Measurements from ENCODE around the gene PCP4. TPM values are rescaled to one million over a fixed set of nuclear protein-coding genes. Genes with fewer than 3 reads are reported as not detected.

Gene PCP4
- total RNA-seq, 2 experiments from 2014 or later, result not detected

GRCh38 chr21:39971956-39972355, 104.7 kb downstream of the PCP4 start:
- CTCF ChIA-PET (ENCODE audit: unreplicated experiment), result no interaction called here
- no peak overlapping the region for H3K4me3 ChIP-seq (ENCODE audit: low read depth, low read length, poor library complexity, severe bottlenecking)
- no peaks in the 10 kb centered on the region for H3K4me1 ChIP-seq (ENCODE audit: insufficient read depth, low read length, poor library complexity, severe bottlenecking)
- no peaks in the 10 kb centered on the region for H3K36me3 ChIP-seq (ENCODE audit: insufficient read depth, low read length)
- H2AFZ ChIP-seq (ENCODE audit: low read length), result no peak overlapping the region
- POLR2A ChIA-PET, result no interaction called here
- no peak overlapping the region for H3K4me2 ChIP-seq (ENCODE audit: low read length)
- no peaks in the 10 kb centered on the region for H4K20me1 ChIP-seq (ENCODE audit: insufficient read depth, low read length)
- no peaks in the 10 kb centered on the region for H3K79me2 ChIP-seq (ENCODE audit: insufficient read depth, low read depth, low read length)
- no peak for DNase-seq (ENCODE audit: low spot score)
- no peaks in the 10 kb centered on the region for H3K9me2 ChIP-seq (ENCODE audit: insufficient read depth, low read length)
- TF ChIP-seq EZH2phosphoT487 (IDR thresholded peaks at IDR 0.05; ENCODE audit: borderline replicate concordance, low read depth, low read length), result no peak
- TF ChIP-seq CTCF (conservative IDR thresholded peaks at IDR 0.05; ENCODE audit: low read length), result no peak
- no TSS peak for BruUV-seq (replicated peaks)
- intact Hi-C loops (cut with micrococcal nuclease; ENCODE audit: unreplicated experiment), result no loop called here
- H3K27ac ChIP-seq (ENCODE audit: low read depth, low read length, poor library complexity, severe bottlenecking), result no peak overlapping the region
- no peaks in the 10 kb centered on the region for H3K9me3 ChIP-seq (ENCODE audit: low read length)

- BruUV-seq (replicated peaks), result no TSS peak
Measured at GRCh38 chr21:39972471-39972870, 105.2 kb downstream of the PCP4 start.

More at GRCh38 chr21:39972471-39972870, 105.2 kb downstream of the PCP4 start:
- no peaks in the 10 kb centered on the region for H4K20me1 ChIP-seq (ENCODE audit: insufficient read depth, low read length)
- ChIA-PET CTCF (ENCODE audit: unreplicated experiment) (no interaction called here), POLR2A (no interaction called here)
- H3K4me2 ChIP-seq (ENCODE audit: low read length), result no peak overlapping the region
- no peaks in the 10 kb centered on the region for H3K79me2 ChIP-seq (ENCODE audit: insufficient read depth, low read depth, low read length)
- H2AFZ ChIP-seq (ENCODE audit: low read length), result no peak overlapping the region
- H3K4me3 ChIP-seq (ENCODE audit: low read depth, low read length, poor library complexity, severe bottlenecking), result no peak overlapping the region
- no peaks in the 10 kb centered on the region for H3K36me3 ChIP-seq (ENCODE audit: insufficient read depth, low read length)
- no peak for DNase-seq (ENCODE audit: low spot score)
- TF ChIP-seq EZH2phosphoT487 (IDR thresholded peaks at IDR 0.05; ENCODE audit: borderline replicate concordance, low read depth, low read length) (no peak), CTCF (conservative IDR thresholded peaks at IDR 0.05; ENCODE audit: low read length) (no peak)
- H3K27ac ChIP-seq (ENCODE audit: low read depth, low read length, poor library complexity, severe bottlenecking), result no peak overlapping the region
- H3K9me3 ChIP-seq (ENCODE audit: low read length), result no peaks in the 10 kb centered on the region
- no peaks in the 10 kb centered on the region for H3K4me1 ChIP-seq (ENCODE audit: insufficient read depth, low read length, poor library complexity, severe bottlenecking)
- intact Hi-C loops (cut with micrococcal nuclease; ENCODE audit: unreplicated experiment), result no loop called here
- H3K9me2 ChIP-seq (ENCODE audit: insufficient read depth, low read length), result no peaks in the 10 kb centered on the region

All from OCI-LY7 (cell line).